Measurements from ENCODE around the gene OR5AN1.

OR5AN1 gene

GRCh38 chr11:59380263-59381059 is 21.8 kb downstream of the OR5AN1 start:
- Histone ChIP-seq H3K9ac (ENCODE audit: low read length) (no peak overlapping the region), H3K79me2 (ENCODE audit: insufficient read depth, low read length) (no peaks in the 10 kb centered on the region), H3K4me2 (ENCODE audit: low read depth, low read length, poor library complexity, severe bottlenecking) (no peak overlapping the region), H3K4me3 (ENCODE audit: insufficient read depth, low read length, poor library complexity, severe bottlenecking) (no peak overlapping the region), H3K9me2 (replicated peaks; ENCODE audit: insufficient read depth, low read length) (no peaks in the 10 kb centered on the region), H3K36me3 (ENCODE audit: low read length) (no peaks in the 10 kb centered on the region), H3K27ac (ENCODE audit: low read depth, low read length) (no peak overlapping the region), H2AFZ (ENCODE audit: low read depth, low read length, severe bottlenecking) (no peak overlapping the region), H3K9me3 (ENCODE audit: insufficient read depth, low read length) (no peaks in the 10 kb centered on the region), H3K27me3 (ENCODE audit: low read length) (no peaks in the 10 kb centered on the region), H4K20me1 (ENCODE audit: low read depth, low read length) (no peaks in the 10 kb centered on the region), H3F3A (ENCODE audit: insufficient read depth) (no peaks in the 10 kb centered on the region)
- TF ChIP-seq EZH2phosphoT487 (conservative IDR thresholded peaks at IDR 0.05; ENCODE audit: low read length) (no peak), CTCF (IDR thresholded peaks at IDR 0.05; ENCODE audit: insufficient read depth, low read length, poor library complexity, severe bottlenecking) (no peak)

GRCh38 chr11:59394186-59394585 is 35.5 kb downstream of the OR5AN1 start:
- no peaks in the 10 kb centered on the region for H3K9me2 ChIP-seq (replicated peaks; ENCODE audit: insufficient read depth, low read length)
- no peak overlapping the region for H3K9ac ChIP-seq (ENCODE audit: low read length)
- H3K27ac ChIP-seq (ENCODE audit: low read depth, low read length), result no peak overlapping the region
- no peaks in the 10 kb centered on the region for H3K36me3 ChIP-seq (ENCODE audit: low read length)
- H3K4me2 ChIP-seq (ENCODE audit: low read depth, low read length, poor library complexity, severe bottlenecking), result no peak overlapping the region
- no peaks in the 10 kb centered on the region for H3K27me3 ChIP-seq (ENCODE audit: low read length)
- H2AFZ ChIP-seq (ENCODE audit: low read depth, low read length, severe bottlenecking), result no peak overlapping the region
- no peaks in the 10 kb centered on the region for H3F3A ChIP-seq (ENCODE audit: insufficient read depth)
- H3K9me3 ChIP-seq (ENCODE audit: insufficient read depth, low read length), result no peaks in the 10 kb centered on the region
- H3K79me2 ChIP-seq (ENCODE audit: insufficient read depth, low read length), result no peaks in the 10 kb centered on the region
- H4K20me1 ChIP-seq (ENCODE audit: low read depth, low read length), result no peaks in the 10 kb centered on the region
- TF ChIP-seq CTCF (IDR thresholded peaks at IDR 0.05; ENCODE audit: insufficient read depth, low read length, poor library complexity, severe bottlenecking), result no peak
- no peak for TF ChIP-seq EZH2phosphoT487 (conservative IDR thresholded peaks at IDR 0.05; ENCODE audit: low read length)
- H3K4me3 ChIP-seq (ENCODE audit: insufficient read depth, low read length, poor library complexity, severe bottlenecking), result no peak overlapping the region

GRCh38 chr11:59400461-59401261 is 42.0 kb downstream of the OR5AN1 start:
- H3K36me3 ChIP-seq (ENCODE audit: low read length), result 0 out of 2 replicates have a peak, but pooled peaks cover 3% of the 10 kb centered on the region
- H3K9me3 ChIP-seq (ENCODE audit: insufficient read depth, low read length), result peaks cover 14% of the 10 kb centered on the region; the same call in 1 of the 2 replicates
- H3K9me2 ChIP-seq (replicated peaks; ENCODE audit: insufficient read depth, low read length), result no peaks in the 10 kb centered on the region
- H4K20me1 ChIP-seq (ENCODE audit: low read depth, low read length), result no peaks in the 10 kb centered on the region
- TF ChIP-seq EZH2phosphoT487 (conservative IDR thresholded peaks at IDR 0.05; ENCODE audit: low read length), result no peak
- no peak for TF ChIP-seq CTCF (IDR thresholded peaks at IDR 0.05; ENCODE audit: insufficient read depth, low read length, poor library complexity, severe bottlenecking)
- no peak overlapping the region for H3K27ac ChIP-seq (ENCODE audit: low read depth, low read length)
- no peak overlapping the region for H3K9ac ChIP-seq (ENCODE audit: low read length)
- H3K79me2 ChIP-seq (ENCODE audit: insufficient read depth, low read length), result no peaks in the 10 kb centered on the region
- no peak overlapping the region for H3K4me3 ChIP-seq (ENCODE audit: insufficient read depth, low read length, poor library complexity, severe bottlenecking)
- H3F3A ChIP-seq (ENCODE audit: insufficient read depth), result no peaks in the 10 kb centered on the region
- H3K27me3 ChIP-seq (ENCODE audit: low read length), result no peaks in the 10 kb centered on the region
- no peak overlapping the region for H2AFZ ChIP-seq (ENCODE audit: low read depth, low read length, severe bottlenecking)
- no peak overlapping the region for H3K4me2 ChIP-seq (ENCODE audit: low read depth, low read length, poor library complexity, severe bottlenecking)
